ENCODE data around the gene DOP1A. TPM values are rescaled to one million over a fixed set of nuclear protein-coding genes. Genes with fewer than 3 reads are reported as not detected.

Gene DOP1A
- total RNA-seq, 1 donor from 2014 or later = 4.4 TPM

DNA sequence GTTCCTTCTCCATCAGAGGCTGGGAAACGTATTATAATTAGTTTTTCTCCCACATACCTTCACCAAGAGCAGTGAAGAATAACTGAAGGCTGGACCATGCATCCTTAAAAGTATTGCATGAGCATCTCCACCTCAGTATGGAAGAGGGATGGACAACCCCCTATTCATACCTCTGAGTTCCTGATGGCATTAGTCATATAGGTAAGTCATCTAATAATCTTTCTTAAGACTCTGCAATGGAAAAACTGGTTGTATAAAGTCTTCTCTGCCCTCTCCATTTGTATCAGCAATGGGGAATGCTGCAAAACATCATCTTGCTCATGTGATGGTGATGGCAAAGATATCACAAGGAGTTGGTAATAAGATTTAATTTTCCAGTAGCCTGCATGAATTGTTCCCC lies 101.1 kb downstream of the DOP1A start:
- no peak overlapping the region for H3K4me3 ChIP-seq (ENCODE audit: low read depth, low read length)
- no peak for DNase-seq (ENCODE audit: low read depth)
- TF ChIP-seq, protein P1, sequence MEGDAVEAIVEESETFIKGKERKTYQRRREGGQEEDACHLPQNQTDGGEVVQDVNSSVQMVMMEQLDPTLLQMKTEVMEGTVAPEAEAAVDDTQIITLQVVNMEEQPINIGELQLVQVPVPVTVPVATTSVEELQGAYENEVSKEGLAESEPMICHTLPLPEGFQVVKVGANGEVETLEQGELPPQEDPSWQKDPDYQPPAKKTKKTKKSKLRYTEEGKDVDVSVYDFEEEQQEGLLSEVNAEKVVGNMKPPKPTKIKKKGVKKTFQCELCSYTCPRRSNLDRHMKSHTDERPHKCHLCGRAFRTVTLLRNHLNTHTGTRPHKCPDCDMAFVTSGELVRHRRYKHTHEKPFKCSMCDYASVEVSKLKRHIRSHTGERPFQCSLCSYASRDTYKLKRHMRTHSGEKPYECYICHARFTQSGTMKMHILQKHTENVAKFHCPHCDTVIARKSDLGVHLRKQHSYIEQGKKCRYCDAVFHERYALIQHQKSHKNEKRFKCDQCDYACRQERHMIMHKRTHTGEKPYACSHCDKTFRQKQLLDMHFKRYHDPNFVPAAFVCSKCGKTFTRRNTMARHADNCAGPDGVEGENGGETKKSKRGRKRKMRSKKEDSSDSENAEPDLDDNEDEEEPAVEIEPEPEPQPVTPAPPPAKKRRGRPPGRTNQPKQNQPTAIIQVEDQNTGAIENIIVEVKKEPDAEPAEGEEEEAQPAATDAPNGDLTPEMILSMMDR (conservative IDR thresholded peaks at IDR 0.05; ENCODE audit: low read depth, low read length) = no peak

DNA sequence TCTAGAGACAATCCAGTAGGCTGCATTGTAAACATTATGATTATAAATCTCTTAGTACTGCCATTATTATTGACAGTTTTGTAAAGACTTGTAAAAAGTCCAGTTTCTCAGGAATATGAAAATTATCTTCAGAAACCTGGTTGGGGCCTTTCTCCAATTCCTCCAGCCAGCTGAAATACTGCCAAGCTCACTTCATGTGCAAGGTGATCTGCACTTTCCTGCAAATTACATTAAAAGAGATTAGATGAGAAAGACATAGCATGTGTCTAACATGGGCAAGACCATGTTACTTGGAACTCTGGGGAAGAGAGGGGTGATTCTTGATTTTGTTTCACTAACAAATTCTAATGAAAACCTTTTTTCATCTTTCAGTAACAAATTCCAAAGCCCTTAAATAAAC lies 101.6 kb downstream of the DOP1A start:
- H3K4me3 ChIP-seq (ENCODE audit: low read depth, low read length) = no peak overlapping the region
- TF ChIP-seq, protein P1 (conservative IDR thresholded peaks at IDR 0.05; ENCODE audit: low read depth, low read length) = no peak
- DNase-seq (ENCODE audit: low read depth) = no peak

- no peak for DNase-seq (ENCODE audit: low read depth)
- no peak overlapping the region for H3K4me3 ChIP-seq (ENCODE audit: low read depth, low read length)
- TF ChIP-seq, protein P1 (conservative IDR thresholded peaks at IDR 0.05; ENCODE audit: low read depth, low read length) = no peak
Measured at GRCh38 chr6:83169511-83169910, 102.0 kb downstream of the DOP1A start.

GRCh38 chr6:83176246-83176645 lies 108.8 kb downstream of the DOP1A start:
- TF ChIP-seq, protein P1 (conservative IDR thresholded peaks at IDR 0.05; ENCODE audit: low read depth, low read length) = no peak
- no peak overlapping the region for H3K4me3 ChIP-seq (ENCODE audit: low read depth, low read length)
- DNase-seq (ENCODE audit: low read depth) = no peak

DNA sequence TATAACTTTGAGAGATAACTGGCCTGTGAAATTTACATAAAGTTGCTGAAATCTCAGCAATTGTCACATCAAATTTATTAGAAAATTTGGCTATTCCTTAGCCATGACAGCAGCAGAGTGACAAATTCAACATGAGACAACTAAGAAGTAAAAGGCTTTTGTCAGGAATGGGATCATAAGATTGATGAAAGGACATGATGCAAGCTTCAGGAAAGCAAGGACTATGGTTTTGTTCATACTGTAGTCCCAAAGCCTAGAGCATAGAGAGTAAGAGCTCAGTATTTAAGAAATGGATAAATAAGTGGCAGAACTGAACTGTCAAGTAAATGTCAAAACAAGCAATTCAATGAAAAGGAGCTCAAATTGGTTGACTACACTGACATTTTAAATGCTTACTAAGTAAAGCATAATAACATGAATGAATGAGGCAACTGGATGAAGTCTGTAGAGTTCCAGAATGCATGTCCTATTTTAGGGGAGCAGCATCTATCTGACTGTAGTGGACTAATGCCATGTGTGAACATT lies 113.0 kb downstream of the DOP1A start:
- TF ChIP-seq, protein P1 (conservative IDR thresholded peaks at IDR 0.05; ENCODE audit: low read depth, low read length) = no peak
- no peak overlapping the region for H3K4me3 ChIP-seq (ENCODE audit: low read depth, low read length)
- no peak for DNase-seq (ENCODE audit: low read depth)

DNA sequence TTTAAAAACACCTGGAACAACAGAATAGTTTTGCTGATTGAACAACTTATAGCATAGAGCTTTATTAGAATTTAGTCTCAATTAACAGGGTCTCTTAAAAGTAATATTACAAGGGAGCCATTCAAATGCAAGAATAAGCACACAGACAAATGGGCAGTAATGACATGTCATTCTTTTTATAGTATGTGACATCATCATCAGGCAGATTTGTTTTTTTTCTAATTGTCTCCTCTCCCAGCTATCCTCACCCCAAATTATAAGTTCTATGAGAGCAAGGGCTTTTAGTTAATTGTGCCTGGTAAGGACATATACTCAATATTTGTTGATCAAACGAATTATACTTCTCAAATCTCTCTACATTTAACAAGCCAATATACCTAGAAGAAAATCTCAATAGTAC lies 114.6 kb downstream of the DOP1A start:
- H3K4me3 ChIP-seq (ENCODE audit: low read depth, low read length) = no peak overlapping the region
- no peak for DNase-seq (ENCODE audit: low read depth)
- TF ChIP-seq, protein P1 (conservative IDR thresholded peaks at IDR 0.05; ENCODE audit: low read depth, low read length) = no peak

- TF ChIP-seq, protein P1 (conservative IDR thresholded peaks at IDR 0.05; ENCODE audit: low read depth, low read length) = no peak
- H3K4me3 ChIP-seq (ENCODE audit: low read depth, low read length) = no peak overlapping the region
Measured at GRCh38 chr6:83183082-83183828, 115.8 kb downstream of the DOP1A start.

More at GRCh38 chr6:83183082-83183828, 115.8 kb downstream of the DOP1A start:
- DNase-seq (ENCODE audit: low read depth) = peak; percentile 75

Measured in epithelial cell of proximal tubule (primary cell).